ENCODE data around the gene FGF12. TPM values are rescaled to one million over a fixed set of nuclear protein-coding genes. Genes with fewer than 3 reads are reported as not detected.

FGF12 gene
- total RNA-seq, 1 donor = under 0.01 TPM

DNA sequence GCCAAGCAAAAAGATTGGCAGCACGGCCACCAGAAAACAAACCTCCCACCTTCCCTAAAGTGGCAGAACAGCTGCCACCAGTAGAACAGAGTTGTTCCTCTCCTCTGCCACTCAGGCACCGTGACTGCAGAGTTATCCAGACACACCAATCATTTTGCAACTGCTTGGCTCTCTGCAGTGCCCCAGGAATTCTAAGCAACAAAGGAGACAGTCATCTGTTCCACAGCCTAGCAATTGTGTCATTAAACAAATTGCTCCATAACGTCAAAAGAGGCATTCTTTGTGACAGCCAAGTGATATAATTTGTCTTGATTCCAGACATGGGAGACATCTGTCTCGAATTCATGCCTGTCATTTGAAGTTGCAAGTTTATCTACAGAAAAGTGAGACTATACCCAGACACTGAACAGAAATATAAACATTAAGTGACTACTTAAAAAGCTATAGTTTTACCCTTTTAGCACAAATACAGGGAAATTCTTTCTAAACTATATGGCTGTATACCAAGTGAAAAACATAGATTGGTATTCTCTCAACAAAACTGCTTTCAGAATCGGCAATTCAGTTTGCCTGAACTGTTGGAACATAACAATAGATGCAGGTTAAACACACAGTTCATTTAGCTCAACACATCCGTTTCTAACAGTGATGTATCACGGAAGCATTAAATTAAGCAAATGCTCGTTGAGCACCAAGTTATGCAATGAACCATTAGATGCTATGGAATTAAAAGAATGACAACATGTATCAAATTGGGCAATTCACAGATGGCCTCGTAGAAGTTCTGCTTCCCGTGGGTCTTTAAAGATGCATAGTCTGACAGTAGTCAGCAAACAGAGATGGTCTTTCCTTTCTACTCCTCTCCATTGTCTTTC, 281.3 kb downstream of the FGF12 start:
- no peaks in the 10 kb centered on the region for H3K27me3 ChIP-seq (ENCODE audit: insufficient read depth, low read length)
- no peak overlapping the region for H3K4me3 ChIP-seq (ENCODE audit: low read length)
- H3K9me3 ChIP-seq (ENCODE audit: low read depth, low read length) = no peaks in the 10 kb centered on the region
- H3K4me1 ChIP-seq (ENCODE audit: insufficient read depth, low read length) = no peaks in the 10 kb centered on the region

GRCh38 chr3:192444791-192445106, 282.6 kb downstream of the FGF12 start:
- Histone ChIP-seq H3K27me3 (ENCODE audit: insufficient read depth, low read length) (no peaks in the 10 kb centered on the region), H3K9me3 (ENCODE audit: low read depth, low read length) (no peaks in the 10 kb centered on the region), H3K4me1 (ENCODE audit: insufficient read depth, low read length) (no peaks in the 10 kb centered on the region), H3K4me3 (ENCODE audit: low read length) (no peak overlapping the region)

GRCh38 chr3:192444096-192444790, 283.1 kb downstream of the FGF12 start:
- no peaks in the 10 kb centered on the region for H3K9me3 ChIP-seq (ENCODE audit: low read depth, low read length)
- no peaks in the 10 kb centered on the region for H3K27me3 ChIP-seq (ENCODE audit: insufficient read depth, low read length)
- H3K4me3 ChIP-seq (ENCODE audit: low read length) = no peak overlapping the region
- no peaks in the 10 kb centered on the region for H3K4me1 ChIP-seq (ENCODE audit: insufficient read depth, low read length)

- Histone ChIP-seq H3K4me1 (ENCODE audit: insufficient read depth, low read length) (no peaks in the 10 kb centered on the region), H3K4me3 (ENCODE audit: low read length) (no peak overlapping the region), H3K9me3 (ENCODE audit: low read depth, low read length) (no peaks in the 10 kb centered on the region), H3K27me3 (ENCODE audit: insufficient read depth, low read length) (no peaks in the 10 kb centered on the region)
These were observed 292.1 kb downstream of the FGF12 start for GRCh38 chr3:192435241-192435640.

DNA sequence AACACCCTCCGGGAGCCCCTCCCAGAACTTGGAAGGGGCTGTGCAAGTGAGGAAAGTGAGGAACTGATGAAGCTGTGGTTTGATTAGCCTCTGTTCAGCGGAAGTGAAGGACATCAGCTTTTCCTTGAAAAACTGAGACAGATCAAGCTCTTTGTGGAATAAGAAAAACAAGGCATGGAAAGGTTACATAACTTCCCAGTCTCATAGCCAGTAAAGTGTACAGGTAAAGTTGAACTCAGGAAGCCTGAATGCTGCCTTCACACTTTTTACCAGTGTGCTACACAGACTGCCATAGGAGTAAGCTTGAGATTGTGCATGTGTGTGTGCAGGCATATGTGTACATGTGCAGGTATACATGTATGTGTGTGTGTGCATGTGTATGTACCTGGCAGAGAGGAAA, 293.2 kb downstream of the FGF12 start:
- no peaks in the 10 kb centered on the region for H3K4me1 ChIP-seq (ENCODE audit: insufficient read depth, low read length)
- no peaks in the 10 kb centered on the region for H3K27me3 ChIP-seq (ENCODE audit: insufficient read depth, low read length)
- H3K9me3 ChIP-seq (ENCODE audit: low read depth, low read length) = no peaks in the 10 kb centered on the region
- H3K4me3 ChIP-seq (ENCODE audit: low read length) = no peak overlapping the region

- Histone ChIP-seq H3K9me3 (ENCODE audit: low read depth, low read length) (no peaks in the 10 kb centered on the region), H3K4me3 (ENCODE audit: low read length) (no peak overlapping the region), H3K4me1 (ENCODE audit: insufficient read depth, low read length) (no peaks in the 10 kb centered on the region), H3K27me3 (ENCODE audit: insufficient read depth, low read length) (no peaks in the 10 kb centered on the region)
These were observed 293.6 kb downstream of the FGF12 start for GRCh38 chr3:192433704-192434103.

DNA sequence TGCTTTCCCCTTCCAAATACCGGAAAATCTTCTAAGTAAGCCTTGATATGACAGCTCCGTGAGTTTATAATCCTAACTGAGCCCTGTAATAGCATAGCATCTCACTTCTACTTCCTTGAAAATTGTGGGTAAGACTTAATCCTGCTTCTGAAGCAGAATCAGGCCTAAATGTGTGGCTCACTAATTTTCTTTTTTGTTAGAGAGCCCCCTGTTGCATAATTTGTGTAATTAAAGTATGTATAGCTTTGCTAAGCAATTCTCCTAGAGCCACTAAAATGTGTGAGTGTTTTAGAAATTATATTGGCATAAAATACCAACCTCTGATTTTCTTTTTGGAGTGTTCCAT, 304.4 kb downstream of the FGF12 start:
- H3K27me3 ChIP-seq (ENCODE audit: insufficient read depth, low read length) = no peaks in the 10 kb centered on the region
- H3K4me3 ChIP-seq (ENCODE audit: low read length) = no peak overlapping the region
- no peaks in the 10 kb centered on the region for H3K4me1 ChIP-seq (ENCODE audit: insufficient read depth, low read length)
- H3K9me3 ChIP-seq (ENCODE audit: low read depth, low read length) = no peaks in the 10 kb centered on the region

DNA sequence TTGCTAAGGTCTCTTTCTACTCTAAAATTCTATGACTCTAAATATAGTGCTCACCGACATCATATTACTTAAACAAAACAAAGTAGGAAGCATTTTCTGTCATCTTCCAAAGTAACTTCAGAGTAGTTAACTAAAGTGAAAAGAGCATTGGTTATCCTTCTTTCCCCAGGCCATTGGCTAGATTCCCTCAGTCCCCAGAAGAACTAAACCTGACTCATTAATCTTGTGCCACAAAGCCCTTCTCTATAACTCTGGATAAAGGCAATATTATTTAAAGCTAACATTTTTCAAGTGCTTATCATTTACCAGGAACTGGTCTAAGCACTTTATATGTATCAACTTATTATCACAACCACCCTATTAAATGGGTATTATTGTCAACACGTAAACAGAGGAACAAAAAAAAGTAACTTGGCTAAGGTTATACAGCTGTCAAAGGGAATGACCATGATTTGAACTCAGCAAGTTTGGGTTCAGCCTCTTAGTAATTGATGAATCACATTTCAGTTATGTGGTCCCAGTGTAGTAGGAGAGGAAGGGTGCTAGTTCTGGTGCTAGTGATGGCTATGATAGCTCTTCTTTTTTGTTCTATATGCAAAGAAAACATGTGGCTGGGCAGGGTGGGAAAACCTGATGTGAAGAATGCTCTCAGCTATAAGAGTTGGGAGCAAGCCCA, 304.9 kb downstream of the FGF12 start:
- no peaks in the 10 kb centered on the region for H3K4me1 ChIP-seq (ENCODE audit: insufficient read depth, low read length)
- no peak overlapping the region for H3K4me3 ChIP-seq (ENCODE audit: low read length)
- no peaks in the 10 kb centered on the region for H3K9me3 ChIP-seq (ENCODE audit: low read depth, low read length)
- H3K27me3 ChIP-seq (ENCODE audit: insufficient read depth, low read length) = no peaks in the 10 kb centered on the region

- no peaks in the 10 kb centered on the region for H3K9me3 ChIP-seq (ENCODE audit: low read depth, low read length)
- no peaks in the 10 kb centered on the region for H3K4me1 ChIP-seq (ENCODE audit: insufficient read depth, low read length)
- H3K27me3 ChIP-seq (ENCODE audit: insufficient read depth, low read length) = no peaks in the 10 kb centered on the region
- no peak overlapping the region for H3K4me3 ChIP-seq (ENCODE audit: low read length)
These were observed 308.0 kb downstream of the FGF12 start for GRCh38 chr3:192419312-192419711.

DNA sequence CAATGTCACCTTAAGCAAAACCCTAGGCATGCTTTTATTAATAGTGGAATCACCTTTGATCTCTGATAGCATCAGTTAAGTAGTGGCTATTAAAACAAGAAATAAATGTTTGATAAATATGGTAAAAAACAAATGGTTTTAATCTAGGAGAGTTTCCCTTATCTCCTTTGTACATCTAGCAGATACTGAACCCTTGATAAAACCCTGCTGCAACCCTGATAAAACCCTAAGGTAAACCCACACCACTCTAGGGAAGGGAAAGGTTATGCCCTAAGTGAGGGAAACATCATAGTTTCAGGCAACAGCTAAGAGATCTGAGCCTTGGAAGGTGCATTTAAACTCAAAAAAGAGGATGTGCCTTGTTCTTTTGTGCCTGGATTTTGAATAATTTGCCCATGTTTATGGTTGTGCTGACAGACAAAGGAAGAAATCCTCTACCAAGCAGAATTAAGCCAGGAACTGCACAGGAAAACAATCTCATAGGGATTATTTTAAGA, 309.7 kb downstream of the FGF12 start:
- H3K4me3 ChIP-seq (ENCODE audit: low read length) = no peak overlapping the region
- no peaks in the 10 kb centered on the region for H3K4me1 ChIP-seq (ENCODE audit: insufficient read depth, low read length)
- H3K27me3 ChIP-seq (ENCODE audit: insufficient read depth, low read length) = peaks cover 4% of the 10 kb centered on the region
- H3K9me3 ChIP-seq (ENCODE audit: low read depth, low read length) = no peaks in the 10 kb centered on the region

GRCh38 chr3:192417017-192417416, 310.3 kb downstream of the FGF12 start:
- no peak overlapping the region for H3K4me3 ChIP-seq (ENCODE audit: low read length)
- no peaks in the 10 kb centered on the region for H3K9me3 ChIP-seq (ENCODE audit: low read depth, low read length)
- no peaks in the 10 kb centered on the region for H3K4me1 ChIP-seq (ENCODE audit: insufficient read depth, low read length)
- peaks cover 8% of the 10 kb centered on the region for H3K27me3 ChIP-seq (ENCODE audit: insufficient read depth, low read length)

DNA sequence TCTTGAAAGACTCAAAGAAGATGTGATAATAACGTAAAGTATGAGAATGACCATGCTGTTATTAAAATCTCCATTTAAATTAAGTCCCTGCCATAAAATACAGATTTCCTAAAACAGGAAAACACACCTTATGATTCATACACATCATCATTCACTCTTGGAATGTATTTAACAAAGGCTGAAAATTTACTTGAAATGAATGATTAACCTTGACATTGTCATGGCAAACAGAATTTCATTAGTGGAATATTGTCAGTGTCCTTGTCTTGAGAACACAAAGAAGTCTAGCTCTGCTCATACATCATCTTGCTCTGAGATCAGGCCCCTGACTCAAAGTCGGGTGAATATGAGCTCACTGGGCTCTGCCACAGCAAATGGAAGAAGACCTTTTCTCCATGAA, 313.9 kb downstream of the FGF12 start:
- H3K4me1 ChIP-seq (ENCODE audit: insufficient read depth, low read length) = no peaks in the 10 kb centered on the region
- no peak overlapping the region for H3K4me3 ChIP-seq (ENCODE audit: low read length)
- H3K27me3 ChIP-seq (ENCODE audit: insufficient read depth, low read length) = peaks cover 35% of the 10 kb centered on the region
- H3K9me3 ChIP-seq (ENCODE audit: low read depth, low read length) = no peaks in the 10 kb centered on the region

- H3K27me3 ChIP-seq (ENCODE audit: insufficient read depth, low read length) = peaks cover 54% of the 10 kb centered on the region
- no peaks in the 10 kb centered on the region for H3K9me3 ChIP-seq (ENCODE audit: low read depth, low read length)
- no peaks in the 10 kb centered on the region for H3K4me1 ChIP-seq (ENCODE audit: insufficient read depth, low read length)
- H3K4me3 ChIP-seq (ENCODE audit: low read length) = no peak overlapping the region
These were observed 316.7 kb downstream of the FGF12 start for GRCh38 chr3:192410684-192410960.

- H3K4me3 ChIP-seq (ENCODE audit: low read length) = no peak overlapping the region
- H3K4me1 ChIP-seq (ENCODE audit: insufficient read depth, low read length) = no peaks in the 10 kb centered on the region
- peaks cover 54% of the 10 kb centered on the region for H3K27me3 ChIP-seq (ENCODE audit: insufficient read depth, low read length)
- no peaks in the 10 kb centered on the region for H3K9me3 ChIP-seq (ENCODE audit: low read depth, low read length)
These were observed 317.3 kb downstream of the FGF12 start for GRCh38 chr3:192409838-192410683.
